Gastrocnemius medialis (tissue), 4 donors: ENCODE measurements around the gene EMCN.

Experiments
- POLR2A ChIP-seq, 2 donors: fragments of 450-650 bp; IDR thresholded peaks; one replicate each; pipeline ENCODE4 v1.6.1; 2017; ENCODE audit warnings: antibody characterized with exemption in 2 of 2, mild to moderate bottlenecking in 2 of 2, moderate library complexity in 2 of 2
- TF ChIP-seq, protein P1 (sequence below), 5 experiments: fragments of 450-650 bp in 3 of 5; fragments of 200-600 bp in 2 of 5; sonication (generic) in 2 of 5; IDR thresholded peaks in 4 of 5; conservative IDR thresholded peaks in 1 of 5; 1 replicate in 4 of 5; 2 replicates in 1 of 5; pipeline ENCODE4 v1.5.1; 2016 to 2019; ENCODE audit warnings: antibody characterized with exemption in 5 of 5, mild to moderate bottlenecking in 3 of 5, moderate library complexity in 3 of 5

GRCh38 chr4:100430451-100430850 is 87.4 kb downstream of the EMCN start:
- no peak for TF ChIP-seq POLR2A (IDR thresholded peaks at IDR 0.05)
- TF ChIP-seq, protein P1, sequence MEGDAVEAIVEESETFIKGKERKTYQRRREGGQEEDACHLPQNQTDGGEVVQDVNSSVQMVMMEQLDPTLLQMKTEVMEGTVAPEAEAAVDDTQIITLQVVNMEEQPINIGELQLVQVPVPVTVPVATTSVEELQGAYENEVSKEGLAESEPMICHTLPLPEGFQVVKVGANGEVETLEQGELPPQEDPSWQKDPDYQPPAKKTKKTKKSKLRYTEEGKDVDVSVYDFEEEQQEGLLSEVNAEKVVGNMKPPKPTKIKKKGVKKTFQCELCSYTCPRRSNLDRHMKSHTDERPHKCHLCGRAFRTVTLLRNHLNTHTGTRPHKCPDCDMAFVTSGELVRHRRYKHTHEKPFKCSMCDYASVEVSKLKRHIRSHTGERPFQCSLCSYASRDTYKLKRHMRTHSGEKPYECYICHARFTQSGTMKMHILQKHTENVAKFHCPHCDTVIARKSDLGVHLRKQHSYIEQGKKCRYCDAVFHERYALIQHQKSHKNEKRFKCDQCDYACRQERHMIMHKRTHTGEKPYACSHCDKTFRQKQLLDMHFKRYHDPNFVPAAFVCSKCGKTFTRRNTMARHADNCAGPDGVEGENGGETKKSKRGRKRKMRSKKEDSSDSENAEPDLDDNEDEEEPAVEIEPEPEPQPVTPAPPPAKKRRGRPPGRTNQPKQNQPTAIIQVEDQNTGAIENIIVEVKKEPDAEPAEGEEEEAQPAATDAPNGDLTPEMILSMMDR (IDR thresholded peaks at IDR 0.05 in 4 of 5, conservative IDR thresholded peaks at IDR 0.05 in 1 of 5): no peak
